Measurements from ENCODE around the gene KCND3.
"Not testable (repeated sequence)": the region's sequence is repeated elsewhere in the genome, so short reads cannot be mapped to it uniquely, and the experiment has no call there.

The KCND3 gene

DNA sequence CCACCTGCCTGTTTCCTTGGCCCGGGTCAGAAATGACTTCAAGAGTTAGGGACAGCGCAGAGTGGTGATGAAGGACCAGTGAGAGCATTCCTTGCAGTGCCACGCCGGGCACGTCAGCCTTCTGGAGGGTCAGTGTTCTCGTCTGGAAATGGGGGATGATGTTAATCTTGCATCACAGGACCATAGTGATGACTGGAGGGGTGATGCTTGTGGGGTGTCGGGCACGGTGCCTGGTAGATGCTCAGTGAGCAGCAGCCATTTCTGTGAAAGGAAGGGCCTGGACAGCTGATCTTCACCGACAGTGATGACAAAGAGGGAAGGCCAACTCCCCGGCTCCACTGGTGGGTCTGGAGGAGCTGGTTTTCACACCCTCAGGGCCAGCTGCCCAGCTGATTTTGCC, 177.6 kb downstream of the KCND3 start:
- no peak for DNase-seq (ENCODE audit: low read depth)

GRCh38 chr1:111805251-111805650, 184.2 kb downstream of the KCND3 start:
- DNase-seq (ENCODE audit: low read depth), result no peak

DNA sequence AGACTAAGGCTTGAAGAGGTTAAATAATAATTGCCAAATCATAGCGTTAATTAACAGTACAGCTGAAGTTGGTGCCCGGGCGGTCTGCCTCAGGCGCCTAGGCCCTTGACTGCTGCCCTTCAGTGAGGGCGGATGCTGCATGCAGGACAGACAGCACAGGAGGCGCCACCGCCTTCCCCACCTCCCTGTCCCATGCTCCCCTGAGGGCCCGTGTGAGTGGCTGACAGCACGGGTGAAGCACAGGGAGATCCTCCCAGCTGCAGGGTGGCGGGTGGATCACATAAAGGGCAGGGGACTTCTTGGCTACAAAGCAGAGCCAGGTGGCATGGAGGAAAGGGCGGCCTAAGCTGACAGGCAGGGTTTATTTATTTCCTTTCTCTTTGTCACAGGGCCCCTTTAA, 184.7 kb downstream of the KCND3 start:
- DNase-seq (ENCODE audit: low read depth), result no peak

DNA sequence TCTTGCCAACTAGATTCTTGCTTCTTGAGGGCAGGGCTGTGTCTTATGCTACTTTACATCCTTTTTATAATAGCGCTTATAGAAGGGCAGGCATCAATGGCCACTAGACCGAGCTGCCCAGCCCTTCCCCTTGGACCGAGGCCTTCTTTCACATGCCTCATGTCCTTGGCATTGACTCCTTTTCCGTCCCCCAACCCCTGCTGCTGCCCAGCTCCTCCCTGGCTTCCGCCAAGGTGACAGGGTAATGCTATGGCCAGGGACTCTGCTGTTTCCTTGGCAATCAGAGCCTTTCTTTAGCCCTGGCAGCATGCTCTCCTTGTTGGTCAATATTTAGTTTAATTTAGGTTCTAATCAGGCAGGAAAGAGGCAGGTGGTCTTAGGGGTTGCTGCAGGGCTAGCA, 185.5 kb downstream of the KCND3 start:
- DNase-seq (ENCODE audit: low read depth), result no peak

DNA sequence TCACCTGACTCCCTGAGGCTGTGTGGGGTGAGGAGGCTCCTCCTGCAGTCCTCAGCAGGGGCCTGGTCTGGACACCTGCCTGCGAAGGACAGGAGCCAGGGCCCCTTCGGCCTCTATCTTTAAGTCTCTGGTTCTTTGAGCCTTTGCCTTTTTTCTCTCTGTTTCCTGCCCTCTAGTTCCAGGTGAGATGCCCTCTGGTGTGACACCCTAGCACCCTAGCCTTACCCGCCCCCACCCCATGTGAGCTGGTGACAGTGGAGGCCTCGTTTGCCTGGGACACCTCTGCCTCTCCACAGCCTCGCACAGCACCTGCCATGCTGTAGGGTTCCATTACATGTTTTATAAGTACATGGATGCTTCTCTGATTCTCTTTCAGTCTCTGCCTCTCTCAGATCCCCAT, 186.5 kb downstream of the KCND3 start:
- DNase-seq (ENCODE audit: low read depth), result no peak

DNA sequence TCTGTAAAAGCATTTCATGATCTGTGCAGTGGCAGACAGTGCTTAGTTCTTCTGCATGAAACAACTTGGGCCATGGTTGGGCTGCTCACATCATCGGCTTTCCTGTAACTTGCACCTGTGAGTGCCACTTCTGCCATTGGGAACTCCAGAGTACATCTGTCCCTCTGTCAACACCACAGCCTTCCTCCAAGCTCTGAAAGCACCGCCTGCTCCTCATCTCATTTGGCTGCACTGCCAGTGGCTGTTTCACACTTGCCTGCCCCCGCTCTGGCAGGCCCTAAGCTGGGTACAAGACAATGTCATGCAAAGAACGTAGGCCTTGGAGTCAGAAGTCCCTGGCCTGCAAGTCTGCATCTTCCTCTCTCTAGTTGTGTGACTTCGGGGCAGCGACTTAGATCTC, 187.4 kb downstream of the KCND3 start:
- no peak for DNase-seq (ENCODE audit: low read depth)

- no peak for DNase-seq (ENCODE audit: low read depth)
These were observed 188.2 kb downstream of the KCND3 start for GRCh38 chr1:111801071-111801850.

- not testable (repeated sequence) for DNase-seq (ENCODE audit: low read depth)
These were observed 189.7 kb downstream of the KCND3 start for GRCh38 chr1:111799722-111800121.

DNA sequence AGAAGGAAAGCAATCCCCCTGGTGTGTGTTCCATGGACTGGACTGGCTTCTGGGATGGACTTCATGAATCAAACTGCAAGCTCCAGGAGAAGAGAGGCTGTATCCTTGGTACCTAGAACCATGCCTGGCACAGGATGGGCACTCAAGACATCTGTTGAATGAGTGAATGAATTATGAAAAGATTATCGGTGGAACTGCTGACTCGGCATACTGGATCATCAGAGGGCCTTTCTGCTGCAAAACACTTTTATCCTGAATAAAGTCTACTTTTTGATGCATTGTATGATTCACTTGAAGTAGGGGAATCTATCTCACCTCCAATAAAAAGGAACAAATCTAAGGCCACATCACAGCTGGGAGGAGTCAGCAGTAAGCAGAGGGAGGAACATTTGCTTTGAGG, 190.9 kb downstream of the KCND3 start:
- DNase-seq (ENCODE audit: low read depth), result no peak

GRCh38 chr1:111795401-111795800, 194.1 kb downstream of the KCND3 start:
- no peak for DNase-seq (ENCODE audit: low read depth)

GRCh38 chr1:111793923-111794322, 195.5 kb downstream of the KCND3 start:
- no peak for DNase-seq (ENCODE audit: low read depth)

DNA sequence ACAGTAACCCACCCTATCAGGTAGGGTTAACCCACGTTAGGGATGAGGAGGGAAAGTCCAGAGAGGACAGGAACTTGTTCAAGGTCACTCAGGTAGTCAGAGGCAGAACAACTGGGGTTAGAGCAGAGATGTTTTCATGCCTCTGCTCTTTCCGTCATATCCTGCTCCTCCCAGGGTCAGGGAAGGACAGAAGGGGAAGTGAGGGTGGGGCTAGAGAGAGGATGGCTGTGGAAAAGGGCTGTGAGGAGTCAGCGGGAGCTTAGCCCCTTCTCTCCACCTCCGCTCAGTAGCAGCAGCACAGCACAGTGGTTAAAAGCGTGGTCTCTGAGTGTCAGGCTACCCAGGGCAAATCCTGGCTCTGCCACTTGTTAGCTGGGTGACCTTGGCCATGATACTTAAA, 197.2 kb downstream of the KCND3 start:
- no peak for DNase-seq (ENCODE audit: low read depth)

GRCh38 chr1:111791776-111792175, 197.7 kb downstream of the KCND3 start:
- no peak for DNase-seq (ENCODE audit: low read depth)

- no peak for DNase-seq (ENCODE audit: low read depth)
These were observed 199.7 kb downstream of the KCND3 start for GRCh38 chr1:111789666-111790316.

GRCh38 chr1:111789142-111789541, 200.3 kb downstream of the KCND3 start:
- DNase-seq (ENCODE audit: low read depth), result no peak

DNA sequence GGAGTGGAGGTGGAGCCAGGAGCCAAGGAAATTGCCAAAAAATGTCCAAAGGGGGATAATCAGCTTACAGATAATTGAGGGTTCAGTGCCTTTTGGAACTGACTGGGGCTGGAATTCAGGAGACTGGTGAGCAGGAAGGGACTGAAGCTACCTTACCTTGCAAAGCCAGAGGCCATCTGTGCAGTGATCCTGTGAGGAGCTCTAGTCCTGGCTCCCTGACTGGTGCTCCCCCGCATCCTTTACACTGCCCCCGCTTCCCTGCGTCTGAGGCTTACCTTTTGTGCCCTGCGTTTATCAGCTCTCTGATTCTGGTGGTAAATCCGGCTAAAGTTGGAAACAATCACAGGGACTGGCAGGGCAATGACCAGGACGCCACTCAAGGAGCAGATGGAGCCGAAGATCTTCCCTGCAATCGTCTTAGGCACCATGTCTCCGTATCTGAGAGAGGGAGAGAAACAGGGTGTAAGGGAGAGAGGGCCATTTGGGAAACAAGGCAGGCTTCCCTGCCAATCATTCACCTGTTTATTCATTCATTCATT, 202.7 kb downstream of the KCND3 start:
- no peak for DNase-seq (ENCODE audit: low read depth)

- DNase-seq (ENCODE audit: low read depth), result no peak
These were observed 205.1 kb downstream of the KCND3 start for GRCh38 chr1:111784273-111784901.

DNA sequence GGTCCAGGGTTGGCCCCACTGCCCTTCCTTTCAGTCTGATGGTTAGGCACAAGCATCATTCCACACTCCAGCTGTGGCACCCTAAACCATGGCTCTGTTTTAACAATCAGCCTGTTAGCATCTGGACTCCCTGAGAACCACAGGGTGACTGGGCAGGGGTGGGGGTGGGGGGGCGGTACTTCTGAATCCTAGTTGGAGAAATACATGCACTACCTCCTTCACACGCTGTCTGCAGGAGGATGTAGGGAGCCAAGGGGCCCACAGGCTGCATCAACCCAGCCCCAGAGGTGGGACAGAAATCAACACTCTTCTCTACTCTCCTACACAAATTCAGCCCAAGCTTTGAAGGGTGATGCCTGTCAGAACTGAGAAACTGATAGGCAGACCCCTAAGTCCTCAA, 209.9 kb downstream of the KCND3 start:
- DNase-seq (ENCODE audit: low read depth), result no peak

GRCh38 chr1:111778541-111779051, 210.9 kb downstream of the KCND3 start:
- DNase-seq (ENCODE audit: low read depth), result no peak

DNA sequence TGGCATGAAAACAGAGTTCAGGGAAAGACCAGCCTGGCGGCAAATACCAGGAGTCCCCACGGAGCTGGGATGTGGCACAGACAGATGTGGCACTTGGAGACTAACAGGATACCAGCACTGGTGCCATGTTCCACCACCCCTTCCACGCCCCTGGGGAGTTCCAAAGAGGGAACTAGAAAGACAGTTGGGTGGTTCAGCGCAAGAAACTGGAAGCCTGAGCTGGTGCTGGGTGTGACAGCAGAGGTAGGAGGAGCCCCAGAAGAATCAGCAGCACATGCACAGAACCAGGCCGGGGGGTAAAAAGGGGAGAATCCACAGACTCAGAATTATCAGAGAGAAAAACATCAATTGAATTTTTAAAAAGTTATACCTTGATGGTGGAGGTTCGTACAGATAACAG, 211.4 kb downstream of the KCND3 start:
- no peak for DNase-seq (ENCODE audit: low read depth)

DNA sequence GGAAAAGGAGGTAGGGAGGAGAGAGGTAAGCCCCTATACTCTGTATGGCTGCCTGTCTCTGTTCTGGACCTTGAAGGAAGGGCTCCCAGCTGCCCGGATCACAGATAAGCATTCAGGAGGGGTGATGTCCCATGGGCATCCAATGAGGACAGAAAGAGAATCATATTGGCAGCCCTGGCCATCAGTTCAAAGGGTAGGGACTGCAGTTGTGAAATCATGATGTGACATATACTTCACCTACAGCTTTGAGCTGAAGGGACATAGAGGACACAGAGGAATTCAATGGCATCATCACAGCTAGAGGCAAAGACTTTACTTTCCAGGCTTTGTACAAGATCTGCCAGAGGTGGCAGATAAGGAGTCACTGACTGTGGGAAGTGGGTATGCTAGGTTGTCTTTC, 212.2 kb downstream of the KCND3 start:
- DNase-seq (ENCODE audit: low read depth), result no peak

GRCh38 chr1:111776861-111777260, 212.6 kb downstream of the KCND3 start:
- DNase-seq (ENCODE audit: low read depth), result no peak

DNA sequence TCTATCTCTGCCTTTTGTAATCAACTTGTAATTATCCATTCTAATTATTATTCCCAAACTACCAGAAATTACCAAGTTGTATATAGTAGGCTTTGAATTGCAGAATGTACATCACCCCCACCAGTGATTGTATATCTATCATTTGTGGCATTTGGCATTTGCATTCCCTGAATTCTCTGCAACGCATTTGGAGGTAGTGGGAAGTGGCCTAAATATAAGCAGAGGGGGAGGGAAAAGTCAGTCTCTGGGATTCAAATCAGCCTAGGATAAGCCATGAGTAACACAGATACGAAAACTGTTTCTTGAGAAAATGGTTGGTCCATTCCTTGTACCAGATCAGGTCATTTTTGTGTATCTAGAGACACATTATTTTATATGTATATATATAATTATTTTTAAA, 213.1 kb downstream of the KCND3 start:
- DNase-seq (ENCODE audit: low read depth), result no peak
